Activated CD4-positive, alpha-beta T cell treated with anti-CD3 and anti-CD28 coated beads, Interleukin-2, amount 50 U/mL, for 16 hours (primary cell): ENCODE results near the gene NDUFS6.
A peak's percentile ranks its signal among the peaks of the same experiment; 100 is the strongest.
"Not testable (repeated sequence)": the region's sequence is repeated elsewhere in the genome, so short reads cannot be mapped to it uniquely, and the experiment has no call there.

Experiments used
- DNase-seq: peaks from one replicate; pipeline ENCODE4 v3.0.0-alpha.2; 2020

Gene NDUFS6

GRCh38 chr5:1799110-1799601 is 2.1 kb upstream of the NDUFS6 start:
- DNase-seq, result peak; percentile 31

GRCh38 chr5:1799602-1800471 is 1.4 kb upstream of the NDUFS6 start, which contains the start of gene MRPL36:
Gene MRPL36 (minus strand): TSS chr5:1799837. CDS start chr5:1798935, 902 bp downstream.
- DNase-seq, result peak; percentile 92

- DNase-seq, result peak; percentile 51
Observed at GRCh38 chr5:1800472-1801221, 560 bp upstream of the NDUFS6 start.

GRCh38 chr5:1801967-1802295 is 724 bp downstream of the NDUFS6 start:
- DNase-seq, result peak; percentile 16

GRCh38 chr5:1803192-1803591 is 2.0 kb downstream of the NDUFS6 start:
- no peak for DNase-seq

GRCh38 chr5:1804001-1804690 is 2.9 kb downstream of the NDUFS6 start:
- DNase-seq, result no peak

GRCh38 chr5:1805326-1805725 is 4.1 kb downstream of the NDUFS6 start:
- no peak for DNase-seq

- DNase-seq, result no peak
Observed at GRCh38 chr5:1805736-1806135, 4.5 kb downstream of the NDUFS6 start.

GRCh38 chr5:1806199-1806598 is 5.0 kb downstream of the NDUFS6 start:
- DNase-seq, result no peak

- no peak for DNase-seq
Observed at GRCh38 chr5:1806974-1807373, 5.8 kb downstream of the NDUFS6 start.

GRCh38 chr5:1807451-1808185 is 6.4 kb downstream of the NDUFS6 start:
- no peak for DNase-seq

- DNase-seq, result no peak
Observed at GRCh38 chr5:1808439-1808838, 7.2 kb downstream of the NDUFS6 start.

- DNase-seq, result no peak
Observed at GRCh38 chr5:1809416-1810035, 8.3 kb downstream of the NDUFS6 start.

GRCh38 chr5:1810581-1811101 is 9.4 kb downstream of the NDUFS6 start:
- DNase-seq, result no peak

GRCh38 chr5:1814183-1815020 is 13.2 kb downstream of the NDUFS6 start:
- no peak for DNase-seq

- no peak for DNase-seq
Observed at GRCh38 chr5:1815071-1815786, 14.0 kb downstream of the NDUFS6 start.

- no peak for DNase-seq
Observed at GRCh38 chr5:1815881-1816292, 14.7 kb downstream of the NDUFS6 start.

GRCh38 chr5:1816495-1817089 is 15.4 kb downstream of the NDUFS6 start:
- not testable (repeated sequence) for DNase-seq

GRCh38 chr5:1817261-1818043 is 16.2 kb downstream of the NDUFS6 start:
- no peak for DNase-seq
